ENCODE measurements around the gene TIMP3.

The TIMP3 gene

DNA sequence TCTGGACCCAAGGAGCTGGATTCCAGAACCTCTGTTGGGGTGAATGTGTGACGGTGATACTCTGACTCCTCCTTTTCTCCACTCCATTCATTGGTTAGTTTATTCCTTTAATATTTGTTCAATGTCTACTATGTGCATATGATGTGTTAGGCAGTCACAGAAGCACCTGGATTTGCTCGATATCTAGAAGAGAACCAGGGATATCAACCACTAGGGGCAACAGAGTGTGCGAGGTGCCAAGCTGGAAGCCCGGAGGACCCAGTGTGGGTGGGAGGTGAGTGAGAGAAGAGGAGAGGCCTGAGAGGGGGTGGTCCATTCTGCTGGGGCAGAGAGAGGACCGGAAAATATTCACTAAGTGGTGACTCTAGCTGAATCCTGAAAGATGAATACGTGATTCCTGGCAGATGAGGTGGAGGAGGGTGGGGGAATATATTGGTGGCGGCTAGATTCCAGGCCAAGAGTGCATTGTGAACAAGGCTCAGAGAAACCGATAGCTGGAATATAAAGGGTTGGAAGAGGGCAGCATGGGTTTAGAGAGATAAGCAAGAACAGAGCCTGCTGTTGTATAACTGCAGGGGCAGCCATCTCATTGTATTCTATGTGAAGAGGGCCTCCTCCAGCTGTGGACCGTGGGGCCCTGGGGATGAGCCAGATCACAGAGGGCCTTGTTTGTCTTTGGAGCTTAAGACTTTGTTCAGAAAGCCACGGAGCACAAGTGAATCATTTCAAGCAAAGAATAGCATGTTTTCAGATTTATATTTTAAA is 6.9 kb upstream of the TIMP3 start:
- no peak for DNase-seq (ENCODE audit: insufficient read length, low spot score)
- no peak for TF ChIP-seq POLR2A (IDR thresholded peaks at IDR 0.05; ENCODE audit: low read depth, low read length)
- no peak for FAIRE-seq

DNA sequence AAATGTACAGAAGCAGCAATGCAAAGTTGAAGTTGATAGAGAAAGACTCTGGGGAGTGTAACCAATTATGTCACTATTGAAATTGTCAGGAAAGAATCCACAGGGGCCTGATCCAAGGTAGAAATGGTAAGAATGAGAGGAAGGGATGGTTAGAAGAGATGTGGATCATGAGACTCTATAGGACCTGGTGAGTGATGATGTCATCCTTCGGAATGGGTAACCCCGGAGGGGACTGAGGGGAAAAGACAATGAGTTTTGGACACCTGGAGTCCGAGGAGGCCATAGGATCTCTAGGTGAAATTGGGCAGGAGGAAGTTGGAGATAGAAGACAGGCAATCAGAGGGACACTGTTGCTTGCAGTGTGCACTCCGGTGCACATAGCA is 6.3 kb upstream of the TIMP3 start:
- FAIRE-seq = no peak
- no peak for DNase-seq (ENCODE audit: insufficient read length, low spot score)
- no peak for TF ChIP-seq POLR2A (IDR thresholded peaks at IDR 0.05; ENCODE audit: low read depth, low read length)

- no peak for TF ChIP-seq POLR2A (IDR thresholded peaks at IDR 0.05; ENCODE audit: low read depth, low read length)
- DNase-seq (ENCODE audit: insufficient read length, low spot score) (peak; percentile 54), FAIRE-seq (no peak)
These were observed 4.5 kb upstream of the TIMP3 start for GRCh38 chr22:32796865-32797573.

- no peak for TF ChIP-seq POLR2A (IDR thresholded peaks at IDR 0.05; ENCODE audit: low read depth, low read length)
- DNase-seq (ENCODE audit: insufficient read length, low spot score) (no peak), FAIRE-seq (no peak)
These were observed 2.0 kb upstream of the TIMP3 start for GRCh38 chr22:32799496-32799895.

DNA sequence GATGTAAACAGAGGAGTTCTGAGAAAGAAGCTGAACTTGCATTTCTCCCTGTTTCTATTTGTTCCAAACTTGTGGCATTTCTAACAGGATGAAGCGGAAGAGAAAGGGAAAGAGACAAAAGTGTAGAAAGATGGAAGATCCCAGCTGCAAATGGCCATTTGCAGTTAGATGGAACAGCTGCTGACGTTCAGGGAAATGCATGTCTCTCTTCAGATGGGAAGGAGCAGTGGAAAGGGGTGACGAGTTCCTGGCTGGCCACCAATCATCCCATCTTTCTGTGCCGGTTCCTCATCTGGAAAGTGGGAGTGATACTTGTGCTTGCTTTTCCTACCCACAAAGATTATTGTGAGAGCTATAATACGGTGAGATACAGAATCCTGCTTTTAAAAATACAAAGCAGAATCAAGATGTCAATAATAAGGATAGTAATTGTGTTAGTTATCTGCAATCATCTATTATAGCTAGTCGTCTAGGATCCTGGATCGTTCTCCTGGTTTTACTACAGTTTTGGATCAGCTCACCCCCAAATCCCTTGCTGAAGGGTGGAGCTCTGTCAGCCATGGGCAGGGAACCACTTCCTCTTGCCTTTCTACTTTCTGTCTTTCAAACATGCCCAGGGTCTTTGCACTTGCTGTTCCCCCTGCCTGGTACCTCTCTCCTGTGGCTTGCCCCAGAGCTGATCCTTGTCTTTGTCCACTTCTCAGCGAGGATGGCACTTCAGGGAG is 1.2 kb upstream of the TIMP3 start:
- no peak for FAIRE-seq

GRCh38 chr22:32800994-32801536 is 440 bp upstream of the TIMP3 start:
- DNase-seq (ENCODE audit: insufficient read length, low spot score) = no peak
- no peak for TF ChIP-seq POLR2A (IDR thresholded peaks at IDR 0.05; ENCODE audit: low read depth, low read length)
- FAIRE-seq = no peak

More for the DNA sequence above, 1.2 kb upstream of the TIMP3 start:
- TF ChIP-seq POLR2A (IDR thresholded peaks at IDR 0.05; ENCODE audit: low read depth, low read length) = no peak
- no peak for DNase-seq (ENCODE audit: insufficient read length, low spot score)

DNA sequence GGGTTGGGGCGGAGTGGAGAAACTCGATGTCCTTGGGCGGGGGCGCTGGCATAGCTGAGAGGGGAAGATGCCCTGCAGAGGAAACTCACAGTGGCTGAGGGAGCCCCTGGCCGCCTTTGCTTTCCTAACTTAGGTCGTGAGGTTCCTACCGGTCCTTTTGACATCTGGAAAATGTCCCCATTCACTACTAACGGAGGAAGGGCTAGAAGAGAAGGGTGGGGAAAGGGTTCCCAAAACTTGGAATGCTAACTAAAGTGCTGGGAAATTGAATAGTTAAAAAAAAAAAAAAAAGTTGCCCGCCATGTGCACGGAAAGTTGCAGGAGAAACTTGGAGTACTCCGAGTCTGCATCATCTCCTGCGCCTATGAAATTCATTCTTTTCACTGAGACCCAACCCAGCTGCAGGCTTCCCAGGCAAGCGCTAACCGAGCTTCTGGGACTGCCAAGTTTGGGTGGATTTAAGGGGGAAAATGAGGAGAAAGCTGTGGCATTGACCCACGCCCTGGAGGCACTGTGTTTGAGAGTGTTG is 796 bp downstream of the TIMP3 start:
- TF ChIP-seq POLR2A (IDR thresholded peaks at IDR 0.05; ENCODE audit: low read depth, low read length) = no peak
- FAIRE-seq (no peak), DNase-seq (ENCODE audit: insufficient read length, low spot score) (no peak)

GRCh38 chr22:32803020-32803737 is 1.7 kb downstream of the TIMP3 start:
- DNase-seq (ENCODE audit: insufficient read length, low spot score) (peak; percentile 29), FAIRE-seq (peak; percentile 30)
- no peak for TF ChIP-seq POLR2A (IDR thresholded peaks at IDR 0.05; ENCODE audit: low read depth, low read length)

- no peak for DNase-seq (ENCODE audit: insufficient read length, low spot score)
- FAIRE-seq = no peak
- no peak for TF ChIP-seq POLR2A (IDR thresholded peaks at IDR 0.05; ENCODE audit: low read depth, low read length)
These were observed 2.4 kb downstream of the TIMP3 start for GRCh38 chr22:32803738-32804435.

- no peak for FAIRE-seq
- TF ChIP-seq POLR2A (IDR thresholded peaks at IDR 0.05; ENCODE audit: low read depth, low read length) = no peak
- DNase-seq (ENCODE audit: insufficient read length, low spot score) = no peak
These were observed 3.2 kb downstream of the TIMP3 start for GRCh38 chr22:32804531-32805360.

DNA sequence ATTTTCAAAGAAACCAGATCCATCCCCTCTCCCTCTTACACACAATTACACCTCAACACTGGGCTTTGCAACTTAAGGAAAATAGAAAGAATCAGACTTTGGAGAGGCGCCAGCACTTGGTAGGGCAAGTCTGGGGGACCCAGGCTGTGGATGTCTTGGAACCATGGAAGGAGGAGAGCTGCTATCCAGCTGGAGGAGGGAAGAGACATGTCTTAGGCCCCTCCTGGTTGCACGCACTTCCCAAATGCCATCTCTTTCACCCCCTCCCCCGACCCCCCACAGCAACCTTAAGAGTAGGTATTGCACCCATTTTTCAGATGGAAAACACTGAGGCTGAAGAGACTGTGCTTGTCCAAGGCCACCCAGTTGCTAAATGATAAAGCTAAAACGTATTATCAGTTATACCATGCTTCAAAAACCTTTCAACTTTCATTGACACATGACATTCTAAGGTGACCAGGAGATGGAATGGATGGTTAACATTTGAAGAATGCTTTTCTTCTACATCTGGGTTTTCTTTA is 3.9 kb downstream of the TIMP3 start:
- no peak for DNase-seq (ENCODE audit: insufficient read length, low spot score)
- no peak for FAIRE-seq
- no peak for TF ChIP-seq POLR2A (IDR thresholded peaks at IDR 0.05; ENCODE audit: low read depth, low read length)

DNA sequence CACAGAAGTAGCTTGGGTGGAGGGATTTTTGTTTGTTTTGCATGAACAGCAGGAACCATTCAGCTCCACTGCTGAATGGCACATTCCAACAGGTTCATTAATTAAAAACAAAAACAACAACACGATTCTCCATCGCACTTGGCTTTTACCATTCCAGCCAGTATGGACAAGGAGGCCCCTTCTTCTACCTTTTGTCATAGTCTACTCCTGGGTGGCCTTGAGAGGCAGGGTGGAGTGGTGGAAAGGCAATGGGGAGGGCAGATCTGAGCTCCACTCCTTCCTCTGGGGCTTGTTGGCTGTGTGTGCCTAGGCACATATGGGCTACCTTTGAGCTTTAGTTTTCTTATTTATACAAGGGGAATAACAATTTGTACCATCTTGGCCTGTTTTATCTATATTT is 4.8 kb downstream of the TIMP3 start:
- no peak for FAIRE-seq
- no peak for DNase-seq (ENCODE audit: insufficient read length, low spot score)
- no peak for TF ChIP-seq POLR2A (IDR thresholded peaks at IDR 0.05; ENCODE audit: low read depth, low read length)

Measured in H54 (cell line).